ENCODE measurements around the gene MYCN. TPM values are rescaled to one million over a fixed set of nuclear protein-coding genes. Genes with fewer than 3 reads are reported as not detected.
"Not testable (repeated sequence)": the region's sequence is repeated elsewhere in the genome, so short reads cannot be mapped to it uniquely, and the experiment has no call there.

The MYCN gene
- total RNA-seq, 2 donors from 2014 or later: not detected

DNA sequence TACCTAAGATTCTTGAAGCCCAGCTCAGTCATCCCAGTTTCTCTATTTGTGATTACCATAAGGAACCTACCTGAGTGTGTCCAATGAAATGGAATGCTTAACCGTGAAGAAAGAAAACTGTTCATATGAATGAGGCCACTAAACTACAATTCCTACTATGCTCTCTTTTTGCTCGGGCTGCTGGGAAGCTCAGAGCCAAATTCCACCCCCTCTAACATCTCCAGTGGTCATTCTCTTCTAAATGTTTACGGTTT is 8.3 kb downstream of the MYCN start:
- Mint-ChIP-seq H3K9me3 (no peaks in the 10 kb centered on the region), H3K36me3 (peaks cover 0 to 5% of the 10 kb centered on the region in 2 donors), H3K27ac (no peak overlapping the region)
- DNase-seq (ENCODE audit: low spot score in 2 of 2): no peak
- ATAC-seq: no peak

- ATAC-seq: no peak
- no peak for DNase-seq (ENCODE audit: low spot score in 2 of 2)
- Mint-ChIP-seq H3K36me3 (peaks cover 0 to 4% of the 10 kb centered on the region in 2 donors), H3K27ac (no peak overlapping the region), H3K9me3 (no peaks in the 10 kb centered on the region)
Observed at GRCh38 chr2:15949126-15949525, 8.8 kb downstream of the MYCN start.

GRCh38 chr2:15949551-15949950 is 9.2 kb downstream of the MYCN start:
- ATAC-seq (no peak), DNase-seq (ENCODE audit: low spot score in 2 of 2) (no peak)
- Mint-ChIP-seq H3K9me3 (no peaks in the 10 kb centered on the region), H3K36me3 (peaks cover 0 to 4% of the 10 kb centered on the region in 2 donors), H3K27ac (no peak overlapping the region)

GRCh38 chr2:15950088-15950952 is 10.0 kb downstream of the MYCN start:
- no peak for ATAC-seq
- Mint-ChIP-seq H3K9me3 (no peaks in the 10 kb centered on the region), H3K36me3 (peaks cover 0 to 3% of the 10 kb centered on the region in 2 donors), H3K27ac (no peak overlapping the region)
- DNase-seq (ENCODE audit: low spot score in 2 of 2): no peak

DNA sequence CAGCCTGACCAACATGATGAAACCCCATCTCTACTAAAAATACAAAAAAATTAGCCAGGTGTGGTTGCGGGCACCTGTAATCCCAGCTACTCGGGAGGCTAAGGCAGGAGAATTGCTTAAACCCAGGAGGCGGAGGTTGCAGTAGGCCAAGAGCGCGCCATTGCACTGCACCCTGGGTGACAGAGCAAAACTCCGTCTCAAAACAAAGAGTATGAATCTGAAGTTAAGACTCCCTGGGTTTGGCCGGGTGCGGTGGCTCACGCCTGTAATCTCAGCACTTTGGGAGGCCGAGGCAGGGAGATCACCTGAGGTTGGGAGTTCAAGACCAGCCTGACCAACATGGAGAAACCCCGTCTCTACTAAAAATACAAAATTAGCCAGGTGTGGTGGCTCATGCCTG is 11.6 kb downstream of the MYCN start:
- not testable (repeated sequence) for DNase-seq (ENCODE audit: low spot score in 2 of 2); H3K27ac Mint-ChIP-seq; H3K36me3 Mint-ChIP-seq; ATAC-seq; H3K9me3 Mint-ChIP-seq

- Mint-ChIP-seq H3K9me3 (no peaks in the 10 kb centered on the region), H3K36me3 (no peaks in the 10 kb centered on the region), H3K27ac (no peak overlapping the region)
- no peak for ATAC-seq
- DNase-seq (ENCODE audit: low spot score in 2 of 2): no peak
Observed at GRCh38 chr2:15952451-15953146, 12.2 kb downstream of the MYCN start.

- Mint-ChIP-seq H3K36me3 (no peaks in the 10 kb centered on the region), H3K9me3 (no peaks in the 10 kb centered on the region), H3K27ac (no peak overlapping the region)
- no peak for DNase-seq (ENCODE audit: low spot score in 2 of 2)
- ATAC-seq: no peak
Observed at GRCh38 chr2:15953147-15953630, 12.8 kb downstream of the MYCN start.

- Mint-ChIP-seq H3K27ac (no peak overlapping the region), H3K36me3 (no peaks in the 10 kb centered on the region), H3K9me3 (no peaks in the 10 kb centered on the region)
- ATAC-seq (no peak), DNase-seq (ENCODE audit: low spot score in 2 of 2) (no peak)
Observed at GRCh38 chr2:15953891-15954680, 13.7 kb downstream of the MYCN start.

GRCh38 chr2:15954761-15955160 is 14.4 kb downstream of the MYCN start:
- ATAC-seq: no peak
- Mint-ChIP-seq H3K27ac (no peak overlapping the region), H3K9me3 (no peaks in the 10 kb centered on the region), H3K36me3 (no peaks in the 10 kb centered on the region)
- no peak for DNase-seq (ENCODE audit: low spot score in 2 of 2)

GRCh38 chr2:15955232-15955988 is 15.1 kb downstream of the MYCN start:
- no peak for DNase-seq (ENCODE audit: low spot score in 2 of 2)
- Mint-ChIP-seq H3K9me3 (no peaks in the 10 kb centered on the region), H3K36me3 (no peaks in the 10 kb centered on the region), H3K27ac (no peak overlapping the region)
- ATAC-seq: no peak

- no peak for ATAC-seq
- DNase-seq (ENCODE audit: low spot score in 2 of 2): no peak
- H3K9me3 Mint-ChIP-seq: no peaks in the 10 kb centered on the region
- H3K27ac Mint-ChIP-seq: no peak overlapping the region
- H3K36me3 Mint-ChIP-seq: no peaks in the 10 kb centered on the region
Observed at GRCh38 chr2:15956230-15956629, 15.9 kb downstream of the MYCN start.

- DNase-seq (ENCODE audit: low spot score in 2 of 2): no peak
- peak in 1 of 2 donors; percentile 37 for ATAC-seq
- Mint-ChIP-seq H3K27ac (no peak overlapping the region), H3K36me3 (no peaks in the 10 kb centered on the region), H3K9me3 (no peaks in the 10 kb centered on the region)
Observed at GRCh38 chr2:15956751-15957736, 16.7 kb downstream of the MYCN start.

DNA sequence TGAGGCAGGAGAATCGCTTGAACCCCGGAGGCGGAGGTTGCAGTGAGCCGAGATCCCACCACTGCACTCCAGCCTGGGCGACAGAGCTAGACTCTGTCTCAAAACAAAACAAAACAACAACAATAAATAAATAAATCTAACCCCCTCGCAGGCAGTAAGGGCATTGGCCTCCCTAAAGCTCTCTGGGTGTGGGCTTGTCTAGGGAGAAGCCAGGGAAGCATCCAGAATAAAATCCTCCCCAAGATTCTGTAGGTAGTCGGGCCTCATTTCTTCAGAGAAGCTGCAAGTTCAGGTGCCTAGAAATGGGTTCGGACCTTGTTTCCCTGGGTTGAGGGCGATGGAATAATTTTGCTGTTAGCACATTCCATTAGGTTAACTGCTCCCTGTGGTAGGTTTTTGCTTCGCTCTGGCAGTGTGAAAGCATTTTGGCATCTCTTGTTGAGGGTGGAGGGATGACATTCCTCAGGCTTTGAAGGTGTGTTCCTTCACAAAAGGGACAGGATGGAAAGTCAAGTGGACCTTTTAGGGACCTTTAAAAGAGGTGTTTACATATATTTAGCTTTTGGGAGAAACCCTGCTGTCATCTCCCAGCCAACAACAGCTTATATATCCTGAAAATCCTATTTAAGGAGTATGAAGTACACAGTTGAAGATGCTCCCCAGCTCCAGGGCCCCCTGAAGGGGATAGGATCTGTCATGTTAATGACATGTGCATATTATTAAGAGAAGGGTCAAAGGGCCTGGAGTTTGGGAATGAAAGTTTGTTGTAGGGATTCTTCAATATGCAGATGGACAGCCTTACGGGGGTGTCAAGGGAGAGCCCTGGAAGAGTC is 17.7 kb downstream of the MYCN start:
- no peak for ATAC-seq
- H3K27ac Mint-ChIP-seq: no peak overlapping the region
- H3K9me3 Mint-ChIP-seq: no peaks in the 10 kb centered on the region
- H3K36me3 Mint-ChIP-seq: no peaks in the 10 kb centered on the region
- no peak for DNase-seq (ENCODE audit: low spot score in 2 of 2)

GRCh38 chr2:15959331-15960153 is 19.2 kb downstream of the MYCN start:
- no peak for ATAC-seq
- H3K36me3 Mint-ChIP-seq: no peaks in the 10 kb centered on the region
- DNase-seq (ENCODE audit: low spot score in 2 of 2): no peak
- no peaks in the 10 kb centered on the region for H3K9me3 Mint-ChIP-seq
- no peak overlapping the region for H3K27ac Mint-ChIP-seq
